Measurements from ENCODE around the gene APIP. TPM values are rescaled to one million over a fixed set of nuclear protein-coding genes. Genes with fewer than 3 reads are reported as not detected.

APIP gene
- polyA plus RNA-seq, 1 donor (not counting 4 experiments of a cell fraction or from before 2014, with no cell fraction given) = 10.9 TPM

DNA sequence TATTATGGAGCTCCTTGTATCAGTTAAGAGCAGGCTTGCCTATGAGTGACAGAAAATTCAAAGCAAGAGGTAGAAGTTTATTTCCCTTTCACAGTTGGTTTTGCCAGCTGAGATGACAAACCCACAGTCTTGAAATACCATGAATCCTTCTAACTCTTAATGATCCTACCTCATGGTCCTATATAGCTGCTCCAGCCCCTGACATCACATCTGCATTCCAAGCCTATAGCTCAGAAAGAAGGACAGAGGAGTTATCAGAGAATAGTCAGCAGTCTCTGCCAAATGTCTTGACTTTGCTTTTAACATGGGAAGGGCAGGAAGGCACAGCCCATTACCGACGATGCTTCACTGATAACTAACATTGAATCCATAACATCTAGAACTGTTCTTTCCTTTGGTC lies 76.2 kb downstream of the APIP start:
- H3K36me3 ChIP-seq (ENCODE audit: control insufficient read depth in 2 of 2, extremely low read depth in 1 of 2, insufficient read depth in 2 of 2, low read length in 2 of 2) = no peaks in the 10 kb centered on the region
- FAIRE-seq (no peak), DNase-seq (ENCODE audit: low read depth, low spot score) (no peak)
- H2AFZ ChIP-seq (ENCODE audit: control insufficient read depth, low read length) = no peak overlapping the region
- peaks cover 2% of the 10 kb centered on the region for H3K4me1 ChIP-seq (ENCODE audit: control insufficient read depth, extremely low read depth, insufficient read depth, low read length)
- H3K79me2 ChIP-seq (ENCODE audit: control insufficient read depth, insufficient read depth, low read length) = no peaks in the 10 kb centered on the region
- no peaks in the 10 kb centered on the region for H3K9me3 ChIP-seq (ENCODE audit: control insufficient read depth, low read depth, low read length)
- dilution Hi-C loops (cut with MboI; ENCODE audit: extremely low pct_ligation_motif_present, low sequenced_read_pairs) = no loop called here
- no peaks in the 10 kb centered on the region for H3K27me3 ChIP-seq (ENCODE audit: control insufficient read depth, extremely low read depth, insufficient read depth, low read length)
- no peaks in the 10 kb centered on the region for H4K20me1 ChIP-seq (ENCODE audit: control insufficient read depth, extremely low read depth, insufficient read depth, low read length)
- no peak overlapping the region for H3K4me3 ChIP-seq (ENCODE audit: control insufficient read depth in 2 of 3, extremely low read depth in 1 of 3, insufficient read depth in 2 of 3, low read depth in 1 of 3, low read length in 3 of 3)
- H3K4me2 ChIP-seq (ENCODE audit: control insufficient read depth, extremely low read depth, insufficient read depth, low read depth, low read length) = no peak overlapping the region
- no peaks in the 10 kb centered on the region for H3K9me1 ChIP-seq (ENCODE audit: control insufficient read depth, extremely low read depth, insufficient read depth, low read length)
- no peak overlapping the region for H3K9ac ChIP-seq (ENCODE audit: control insufficient read depth, extremely low read depth, insufficient read depth, low read length)
- H3K27ac ChIP-seq (ENCODE audit: control insufficient read depth, insufficient read depth, low read length) = no peak overlapping the region
- no peak for TF ChIP-seq EZH2 (IDR thresholded peaks at IDR 0.05; ENCODE audit: low read length)
- TF ChIP-seq, protein P1, sequence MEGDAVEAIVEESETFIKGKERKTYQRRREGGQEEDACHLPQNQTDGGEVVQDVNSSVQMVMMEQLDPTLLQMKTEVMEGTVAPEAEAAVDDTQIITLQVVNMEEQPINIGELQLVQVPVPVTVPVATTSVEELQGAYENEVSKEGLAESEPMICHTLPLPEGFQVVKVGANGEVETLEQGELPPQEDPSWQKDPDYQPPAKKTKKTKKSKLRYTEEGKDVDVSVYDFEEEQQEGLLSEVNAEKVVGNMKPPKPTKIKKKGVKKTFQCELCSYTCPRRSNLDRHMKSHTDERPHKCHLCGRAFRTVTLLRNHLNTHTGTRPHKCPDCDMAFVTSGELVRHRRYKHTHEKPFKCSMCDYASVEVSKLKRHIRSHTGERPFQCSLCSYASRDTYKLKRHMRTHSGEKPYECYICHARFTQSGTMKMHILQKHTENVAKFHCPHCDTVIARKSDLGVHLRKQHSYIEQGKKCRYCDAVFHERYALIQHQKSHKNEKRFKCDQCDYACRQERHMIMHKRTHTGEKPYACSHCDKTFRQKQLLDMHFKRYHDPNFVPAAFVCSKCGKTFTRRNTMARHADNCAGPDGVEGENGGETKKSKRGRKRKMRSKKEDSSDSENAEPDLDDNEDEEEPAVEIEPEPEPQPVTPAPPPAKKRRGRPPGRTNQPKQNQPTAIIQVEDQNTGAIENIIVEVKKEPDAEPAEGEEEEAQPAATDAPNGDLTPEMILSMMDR (optimal IDR thresholded peaks at IDR 0.05 in 1 of 3, IDR thresholded peaks at IDR 0.05 in 1 of 3, conservative IDR thresholded peaks at IDR 0.05 in 1 of 3; ENCODE audit: extremely low read depth in 1 of 3, insufficient read depth in 2 of 3, low read length in 3 of 3) = no peak

DNA sequence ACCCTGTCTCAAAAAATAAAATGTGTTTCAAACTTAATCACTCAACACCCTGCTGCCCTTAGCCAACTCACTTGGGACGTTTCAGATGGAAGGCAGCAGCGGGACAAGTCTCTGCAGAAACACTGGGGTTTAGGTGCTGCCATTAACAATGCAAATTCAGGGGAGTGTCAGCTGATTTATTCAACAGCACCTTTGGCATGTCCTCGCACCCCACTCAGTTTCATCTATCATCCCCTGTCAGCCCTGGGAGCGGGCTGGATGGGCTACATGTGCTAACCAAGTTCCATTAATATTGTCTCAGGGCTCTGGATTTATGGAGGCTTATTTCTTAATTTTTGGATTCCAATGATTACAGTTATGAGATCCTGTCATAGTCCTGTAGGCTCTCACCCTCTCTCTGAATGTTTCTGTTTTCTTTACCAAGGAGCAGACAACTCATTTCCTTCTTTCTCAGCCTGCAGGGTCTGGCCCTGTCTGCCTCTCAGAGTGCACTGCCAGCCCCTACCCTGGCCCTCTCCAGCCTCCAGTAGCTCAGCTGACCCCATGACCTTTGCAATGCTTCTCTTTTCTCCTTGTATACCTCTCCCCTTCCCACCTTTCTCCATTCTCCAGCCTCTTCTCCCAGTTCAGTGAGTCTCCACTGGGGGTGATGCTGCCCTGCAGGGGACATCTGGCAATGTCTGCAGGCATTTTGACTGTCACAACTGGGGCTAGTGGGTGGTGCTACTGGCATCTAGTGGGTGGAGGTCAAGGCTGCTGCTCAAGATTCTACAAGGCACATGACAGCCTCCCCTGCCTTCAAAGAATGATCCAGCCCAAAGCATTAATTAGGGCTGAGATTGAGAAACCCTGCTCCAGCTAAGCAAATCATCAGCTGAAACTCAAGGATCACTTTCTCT lies 79.0 kb downstream of the APIP start:
- peak overlapping the region; percentile 19 for H3K4me2 ChIP-seq (ENCODE audit: control insufficient read depth, extremely low read depth, insufficient read depth, low read depth, low read length)
- H3K4me1 ChIP-seq (ENCODE audit: control insufficient read depth, extremely low read depth, insufficient read depth, low read length) = peaks cover 5% of the 10 kb centered on the region
- H3K4me3 ChIP-seq (ENCODE audit: control insufficient read depth in 2 of 3, extremely low read depth in 1 of 3, insufficient read depth in 2 of 3, low read depth in 1 of 3, low read length in 3 of 3) = no peak overlapping the region
- H3K79me2 ChIP-seq (ENCODE audit: control insufficient read depth, insufficient read depth, low read length) = no peaks in the 10 kb centered on the region
- no peaks in the 10 kb centered on the region for H4K20me1 ChIP-seq (ENCODE audit: control insufficient read depth, extremely low read depth, insufficient read depth, low read length)
- TF ChIP-seq EZH2 (IDR thresholded peaks at IDR 0.05; ENCODE audit: low read length) = no peak
- TF ChIP-seq, protein P1 (optimal IDR thresholded peaks at IDR 0.05 in 1 of 3, IDR thresholded peaks at IDR 0.05 in 1 of 3, conservative IDR thresholded peaks at IDR 0.05 in 1 of 3; ENCODE audit: extremely low read depth in 1 of 3, insufficient read depth in 2 of 3, low read length in 3 of 3) = peak in 1 of 3 experiments; percentile 13
- no peak overlapping the region for H3K9ac ChIP-seq (ENCODE audit: control insufficient read depth, extremely low read depth, insufficient read depth, low read length)
- H2AFZ ChIP-seq (ENCODE audit: control insufficient read depth, low read length) = peak overlapping the region; percentile 52
- FAIRE-seq (no peak), DNase-seq (ENCODE audit: low read depth, low spot score) (no peak)
- no peak overlapping the region for H3K27ac ChIP-seq (ENCODE audit: control insufficient read depth, insufficient read depth, low read length)
- dilution Hi-C loops (cut with MboI; ENCODE audit: extremely low pct_ligation_motif_present, low sequenced_read_pairs) = no loop called here
- H3K9me1 ChIP-seq (ENCODE audit: control insufficient read depth, extremely low read depth, insufficient read depth, low read length) = no peaks in the 10 kb centered on the region
- no peaks in the 10 kb centered on the region for H3K9me3 ChIP-seq (ENCODE audit: control insufficient read depth, low read depth, low read length)
- no peaks in the 10 kb centered on the region for H3K27me3 ChIP-seq (ENCODE audit: control insufficient read depth, extremely low read depth, insufficient read depth, low read length)
- H3K36me3 ChIP-seq (ENCODE audit: control insufficient read depth in 2 of 2, extremely low read depth in 1 of 2, insufficient read depth in 2 of 2, low read length in 2 of 2) = no peaks in the 10 kb centered on the region
